ENCODE data around the gene RAB6B. TPM values are rescaled to one million over a fixed set of nuclear protein-coding genes. Genes with fewer than 3 reads are reported as not detected.

Gene RAB6B
- total and polyA plus RNA-seq, 2 of the 8 experiments (the other 6 are each of a cell fraction or from before 2014, with no cell fraction given) = 7.9 to 15.6 TPM

- TF ChIP-seq CHD7 (IDR thresholded peaks at IDR 0.05; ENCODE audit: insufficient replicate concordance, low read length) (no peak), CREB1 (IDR thresholded peaks at IDR 0.05) (0 out of 2 replicates have a peak, but pooled peaks have one; percentile 23), SIN3A (conservative IDR thresholded peaks at IDR 0.05 in 1 of 2, IDR thresholded peaks at IDR 0.05 in 1 of 2; ENCODE audit: low read depth in 1 of 2, low read length in 2 of 2) (0 out of 4 replicates have a peak, but pooled peaks have one; percentile 36 to 69), SP2 (IDR thresholded peaks at IDR 0.05; ENCODE audit: low read length) (no peak), TEAD4 (IDR thresholded peaks at IDR 0.05; ENCODE audit: low read depth, low read length) (no peak), E2F6 (IDR thresholded peaks at IDR 0.05) (0 out of 2 replicates have a peak, but pooled peaks have one; percentile 15), SP1 (IDR thresholded peaks at IDR 0.05; ENCODE audit: low read depth, low read length) (no peak), RAD21 (IDR thresholded peaks at IDR 0.05 in 1 of 2, conservative IDR thresholded peaks at IDR 0.05 in 1 of 2; ENCODE audit: low read depth in 2 of 2, low read length in 2 of 2) (peak; percentile 32 to 49; a peak in 3 of 4 replicates)
Measured at GRCh38 chr3:133821767-133822638, 73.7 kb downstream of the RAB6B start (continued).

All from H1 (cell line).